NCI-H1694 (cell line): ENCODE measurements around the gene WWC2.

Experiments
- DNase-seq: peaks from one replicate; lab custom pipeline; 2025; lab: John Stamatoyannopoulos, UW

WWC2 gene

DNA sequence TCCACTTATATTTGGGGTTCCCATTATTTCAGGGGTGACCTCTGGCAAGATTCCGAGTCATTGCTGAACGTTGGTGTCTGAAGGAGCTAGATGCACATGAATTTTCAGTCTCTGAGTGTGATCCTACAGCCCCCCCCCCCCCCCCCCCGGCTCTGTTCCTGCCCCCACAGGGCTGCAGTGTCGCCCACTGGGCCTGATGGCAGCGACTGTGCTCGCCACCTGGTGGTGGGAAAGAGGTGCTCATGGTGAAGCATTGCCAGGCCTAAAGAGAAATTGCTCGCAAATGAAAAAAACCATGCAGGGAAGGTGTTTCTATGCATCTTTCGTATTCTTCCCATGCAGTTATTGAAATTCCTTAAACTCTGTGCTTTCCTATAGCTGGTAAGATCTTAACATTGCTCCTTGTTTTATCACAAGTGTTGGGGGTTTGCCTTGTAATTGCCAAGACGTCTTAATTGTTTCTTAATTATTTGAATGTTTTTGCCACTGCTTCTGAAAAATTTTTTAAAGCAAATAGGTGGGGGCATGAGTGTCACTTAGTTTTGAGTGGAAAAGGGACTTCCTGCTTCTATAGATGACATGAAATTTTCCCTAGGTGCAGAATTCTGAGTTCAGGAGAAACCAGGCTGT is 157.8 kb downstream of the WWC2 start:
- peak; percentile 8 for DNase-seq

DNA sequence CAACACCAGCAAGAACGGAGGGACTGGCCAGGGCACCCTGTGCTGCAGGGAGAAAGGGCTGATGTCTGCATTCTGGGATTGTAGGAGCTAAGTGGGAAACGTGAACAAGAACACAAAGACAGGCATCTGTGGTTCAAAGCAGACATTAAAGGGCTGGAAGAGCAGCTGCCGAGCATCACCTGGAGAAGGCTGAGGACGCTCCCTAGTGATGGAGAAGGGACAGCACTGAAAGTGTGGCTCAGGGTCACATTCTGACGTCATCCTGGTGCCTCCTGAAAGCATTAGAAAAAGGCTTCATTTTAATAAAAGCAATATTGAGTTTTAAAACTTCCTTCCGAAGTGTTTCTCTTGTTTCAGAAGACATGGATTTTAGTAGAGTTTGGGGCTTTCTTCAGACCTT is 158.8 kb downstream of the WWC2 start:
- no peak for DNase-seq

DNA sequence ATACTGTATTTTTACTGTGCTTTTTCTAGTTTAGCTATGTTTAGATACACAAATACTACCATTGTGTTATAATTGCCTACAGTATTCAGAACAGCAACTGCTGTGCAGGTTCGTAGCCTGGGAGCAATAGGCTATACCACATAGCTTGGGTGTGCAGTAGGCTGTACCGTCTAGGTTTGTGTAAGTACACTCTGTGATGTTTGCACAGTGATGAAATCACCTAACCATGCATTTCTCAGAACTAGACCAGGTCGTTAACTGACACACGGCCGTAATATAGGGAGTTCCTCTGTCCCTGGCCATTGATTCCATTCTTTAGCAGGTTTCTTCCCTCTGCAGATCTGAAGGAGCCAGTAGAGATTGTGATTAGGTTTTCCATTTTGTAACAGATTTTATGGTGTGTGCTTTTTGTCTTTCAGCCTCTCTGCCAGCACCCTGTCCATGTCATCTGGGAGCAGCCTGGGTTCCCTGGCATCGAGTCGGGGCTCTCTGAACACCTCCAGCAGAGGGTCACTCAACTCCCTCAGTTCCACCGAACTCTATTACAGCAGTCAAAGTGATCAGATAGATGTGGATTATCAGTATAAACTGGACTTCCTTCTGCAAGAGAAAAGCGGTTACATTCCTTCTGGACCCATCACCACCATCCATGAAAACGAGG is 161.6 kb downstream of the WWC2 start:
- DNase-seq = no peak

DNA sequence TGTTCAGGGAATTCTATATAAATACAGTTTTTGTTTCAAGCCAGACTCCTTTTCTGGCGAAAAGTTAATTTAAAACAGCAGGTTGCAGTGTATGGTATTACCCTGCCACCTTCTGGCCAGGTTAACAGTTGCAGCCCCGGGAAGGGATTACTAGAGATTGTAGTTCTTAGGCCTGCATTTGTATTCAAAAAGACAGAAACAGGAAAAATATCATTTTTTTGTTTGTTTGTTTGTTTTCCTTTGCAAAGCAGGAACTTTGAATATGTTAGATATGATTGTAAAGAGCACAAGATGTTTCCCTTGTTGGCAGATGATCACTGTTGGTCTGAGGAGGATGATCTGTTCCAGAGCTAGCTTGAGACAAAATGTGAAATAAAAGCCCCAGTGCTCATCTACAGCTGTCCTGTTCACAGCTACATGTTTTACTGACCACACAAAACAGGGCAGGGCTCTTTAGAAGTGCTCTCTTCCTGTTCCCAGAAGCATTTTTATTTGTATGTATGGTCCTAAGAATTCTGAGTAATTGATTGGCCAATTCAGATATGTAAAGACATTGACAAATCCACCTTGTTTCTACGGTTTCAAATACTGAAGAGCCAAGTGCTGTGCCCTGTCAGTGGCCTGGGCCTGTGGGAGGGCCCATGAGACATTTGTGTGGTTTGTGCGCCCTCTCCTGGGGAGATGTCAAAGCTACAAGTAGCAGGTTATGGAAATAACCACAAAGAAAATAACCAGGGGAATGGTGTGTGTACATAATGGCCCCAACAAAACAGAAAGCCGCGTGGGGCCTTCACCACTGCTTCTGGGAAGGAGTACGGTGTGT is 163.1 kb downstream of the WWC2 start:
- peak; percentile 59 for DNase-seq

DNA sequence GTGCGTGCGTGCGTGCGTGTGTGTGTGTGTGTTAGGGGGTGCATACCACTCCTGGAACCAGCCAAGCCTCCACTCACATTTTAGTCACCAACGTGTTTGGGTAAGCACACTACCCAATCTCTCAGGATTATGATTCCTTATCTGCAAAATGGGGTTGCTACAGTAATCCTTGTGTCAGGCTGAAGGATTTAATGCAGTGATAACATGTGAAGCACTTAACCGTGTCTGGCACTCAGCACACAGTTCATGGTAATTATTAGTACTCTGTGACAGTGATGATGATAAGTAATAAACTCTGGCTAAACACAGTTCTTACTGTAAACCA is 163.7 kb downstream of the WWC2 start:
- DNase-seq = no peak

DNA sequence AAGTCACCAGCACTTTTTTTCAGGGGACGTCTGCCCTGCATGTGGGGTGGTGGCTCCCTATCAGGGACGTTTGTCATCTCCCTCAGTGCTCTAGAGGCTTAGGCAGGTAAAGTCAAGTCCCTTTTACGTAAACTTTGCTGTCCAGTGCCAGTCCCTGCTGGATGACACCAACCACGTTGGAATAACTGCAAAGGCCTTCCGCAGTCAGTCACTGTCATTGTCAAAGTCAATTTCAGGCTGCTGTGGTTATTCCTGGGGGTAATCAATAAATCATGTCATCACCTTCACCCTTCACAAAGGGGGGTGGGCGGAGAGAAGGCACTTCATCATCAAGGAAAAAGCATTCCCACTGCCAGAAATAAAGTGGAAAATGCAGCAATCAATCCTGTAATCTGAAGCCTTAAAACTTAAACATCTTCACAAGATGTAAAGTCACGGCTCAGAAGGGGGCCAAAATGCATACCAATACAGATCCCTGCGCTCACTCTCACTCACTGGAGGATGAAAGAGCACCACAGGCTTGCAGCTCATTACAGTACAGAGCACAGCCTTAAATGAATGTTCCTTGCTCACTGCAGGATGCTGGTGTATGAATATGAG is 164.8 kb downstream of the WWC2 start:
- DNase-seq = no peak

DNA sequence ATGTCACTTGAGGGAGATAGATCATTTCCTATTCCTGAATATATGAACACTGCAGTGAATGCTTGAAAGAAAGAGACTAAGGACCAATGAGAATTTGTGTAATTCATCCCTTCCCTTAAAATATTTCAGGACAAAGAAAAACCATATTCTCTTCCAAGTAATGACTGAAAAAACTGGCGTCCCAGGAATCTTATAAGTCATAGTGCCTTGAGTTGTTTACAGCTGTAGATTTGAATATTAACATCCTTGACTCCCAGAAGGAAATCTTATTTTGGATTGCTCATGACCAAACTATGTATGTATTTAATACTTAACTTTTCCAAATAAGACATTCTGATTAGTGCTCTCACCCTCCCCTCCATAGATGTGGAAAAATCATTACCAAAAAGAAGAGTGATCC is 165.6 kb downstream of the WWC2 start:
- DNase-seq = no peak

DNA sequence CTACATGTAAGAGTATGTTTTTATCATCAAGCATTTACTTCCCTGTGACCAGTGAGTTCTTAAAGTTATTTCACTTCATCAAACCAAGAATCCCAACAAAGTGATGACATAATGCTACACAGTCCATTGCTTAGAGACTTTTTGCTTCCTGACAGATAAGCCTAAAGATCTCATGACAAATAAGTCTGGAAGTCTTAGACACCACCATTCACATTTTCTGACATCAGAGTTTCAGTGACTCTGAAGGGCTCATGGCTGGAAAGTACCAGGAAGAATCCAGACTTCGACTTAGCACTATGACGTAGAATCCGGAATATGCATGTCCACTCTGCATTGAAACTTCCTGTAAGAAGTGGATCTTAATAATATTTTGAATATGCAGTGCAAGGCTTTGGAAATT is 167.3 kb downstream of the WWC2 start:
- DNase-seq = no peak

DNA sequence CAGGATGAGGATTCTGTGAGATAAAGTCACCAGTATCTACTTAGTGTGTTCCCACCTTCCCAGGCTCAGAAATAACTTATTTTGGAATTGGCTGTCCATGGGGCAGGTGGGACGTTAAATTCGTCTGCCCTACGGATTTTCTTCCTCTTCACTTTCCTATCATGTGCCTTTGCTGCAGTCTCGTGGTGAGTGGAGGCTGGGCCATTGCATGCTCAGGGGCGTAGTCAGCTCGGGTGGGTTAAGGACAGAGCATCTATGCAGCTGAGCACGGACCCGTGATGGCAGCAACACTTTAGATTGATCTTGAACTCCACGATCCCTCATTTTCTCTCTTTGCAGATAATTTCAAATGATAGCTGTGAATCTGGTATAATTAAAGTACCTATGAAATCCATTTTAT is 169.5 kb downstream of the WWC2 start:
- DNase-seq = no peak

DNA sequence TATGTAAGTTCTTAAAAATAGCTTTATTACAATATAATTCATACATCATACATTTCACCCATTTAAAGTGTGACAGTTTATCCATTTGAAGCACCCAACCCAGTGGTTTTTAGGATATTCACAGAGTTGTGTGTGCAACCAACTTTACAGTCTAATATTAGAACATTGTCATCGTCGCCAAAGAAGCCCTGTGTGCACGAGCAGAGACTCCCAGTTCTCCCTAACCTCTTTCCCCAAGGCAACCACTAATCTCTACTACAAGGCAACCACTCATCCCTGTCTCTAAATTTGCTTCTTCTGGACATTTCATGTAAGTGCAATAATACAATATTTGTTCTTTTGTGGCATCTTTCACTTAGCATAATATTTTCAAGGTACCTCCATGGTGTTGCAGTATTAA is 173.3 kb downstream of the WWC2 start:
- no peak for DNase-seq

DNA sequence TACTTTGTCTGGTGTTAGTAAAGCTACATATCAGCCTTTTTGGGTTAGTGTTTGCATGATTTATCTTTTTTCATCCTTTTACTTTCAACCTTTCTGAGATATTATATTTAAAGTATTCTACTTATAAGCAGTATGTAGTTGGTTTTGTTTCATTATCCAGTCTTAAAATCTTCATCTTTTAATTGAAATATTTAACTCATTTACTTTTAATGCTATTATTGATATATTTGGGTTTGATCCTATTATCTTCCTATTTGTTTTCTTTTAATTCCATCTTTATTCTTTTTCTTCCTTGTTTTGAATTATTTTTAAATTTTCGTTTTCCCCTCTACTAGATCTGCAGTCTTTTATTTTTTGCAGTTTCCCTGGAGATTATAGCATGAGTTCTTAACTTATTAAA is 177.0 kb downstream of the WWC2 start:
- no peak for DNase-seq

DNA sequence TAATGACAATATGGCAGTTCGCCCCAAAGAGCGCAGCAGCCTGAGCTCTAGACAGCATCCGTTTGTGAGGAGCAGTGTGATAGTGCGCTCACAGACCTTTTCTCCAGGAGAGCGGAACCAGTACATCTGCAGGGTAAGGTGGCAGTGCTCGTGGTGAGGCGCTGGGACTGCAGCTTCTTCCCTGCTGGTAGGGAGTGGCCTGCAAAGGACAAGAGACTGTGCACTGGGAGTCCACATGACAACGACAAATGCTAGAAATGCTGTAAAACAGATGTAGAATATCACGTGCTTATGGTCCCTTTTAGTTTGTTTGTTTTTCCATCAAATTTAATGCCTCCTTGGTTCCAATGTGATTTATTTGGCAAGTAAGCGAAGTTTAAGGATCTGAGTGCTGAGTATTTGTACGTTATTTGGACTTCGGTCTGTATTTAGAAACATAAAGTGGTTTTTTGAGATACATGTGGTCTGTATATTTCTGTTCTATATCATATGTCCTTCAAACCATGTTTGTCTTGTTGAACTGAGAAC is 185.3 kb downstream of the WWC2 start:
- no peak for DNase-seq

DNA sequence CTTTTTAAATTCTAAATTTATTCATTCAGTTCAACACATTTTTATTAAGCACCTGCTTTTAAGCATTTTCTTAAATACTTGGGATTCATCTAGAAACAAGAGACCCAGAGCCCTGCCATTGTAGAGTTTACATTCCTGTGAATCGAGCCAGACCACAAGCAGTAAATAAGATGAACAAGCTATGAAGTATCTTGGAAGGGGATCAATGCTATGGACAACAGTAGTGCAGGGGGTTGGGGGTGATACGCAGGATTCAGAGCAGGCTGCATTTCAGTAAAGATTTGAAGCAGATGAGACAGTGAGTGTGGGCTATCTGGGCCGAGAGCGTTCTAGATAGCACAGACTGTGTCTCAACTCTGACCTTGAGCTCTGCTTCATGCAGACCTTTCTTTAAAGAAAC is 185.9 kb downstream of the WWC2 start:
- no peak for DNase-seq

DNA sequence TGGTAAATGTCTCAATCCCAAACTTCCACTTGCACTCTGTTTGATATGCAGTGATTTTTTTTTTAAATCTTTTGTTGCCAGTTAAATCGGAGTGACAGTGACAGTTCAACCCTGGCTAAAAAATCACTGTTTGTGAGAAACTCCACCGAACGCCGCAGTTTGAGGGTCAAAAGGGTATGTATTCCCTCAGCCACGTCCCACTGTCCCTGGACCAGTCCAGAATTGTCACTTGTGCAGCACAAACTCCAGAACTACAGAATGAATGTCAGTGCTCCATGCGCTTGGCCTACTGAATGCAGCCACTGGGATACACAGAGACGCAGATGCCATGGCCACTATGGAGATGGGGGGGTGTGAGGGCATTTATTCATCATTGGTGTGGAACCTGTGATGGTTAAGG is 186.8 kb downstream of the WWC2 start:
- no peak for DNase-seq

DNA sequence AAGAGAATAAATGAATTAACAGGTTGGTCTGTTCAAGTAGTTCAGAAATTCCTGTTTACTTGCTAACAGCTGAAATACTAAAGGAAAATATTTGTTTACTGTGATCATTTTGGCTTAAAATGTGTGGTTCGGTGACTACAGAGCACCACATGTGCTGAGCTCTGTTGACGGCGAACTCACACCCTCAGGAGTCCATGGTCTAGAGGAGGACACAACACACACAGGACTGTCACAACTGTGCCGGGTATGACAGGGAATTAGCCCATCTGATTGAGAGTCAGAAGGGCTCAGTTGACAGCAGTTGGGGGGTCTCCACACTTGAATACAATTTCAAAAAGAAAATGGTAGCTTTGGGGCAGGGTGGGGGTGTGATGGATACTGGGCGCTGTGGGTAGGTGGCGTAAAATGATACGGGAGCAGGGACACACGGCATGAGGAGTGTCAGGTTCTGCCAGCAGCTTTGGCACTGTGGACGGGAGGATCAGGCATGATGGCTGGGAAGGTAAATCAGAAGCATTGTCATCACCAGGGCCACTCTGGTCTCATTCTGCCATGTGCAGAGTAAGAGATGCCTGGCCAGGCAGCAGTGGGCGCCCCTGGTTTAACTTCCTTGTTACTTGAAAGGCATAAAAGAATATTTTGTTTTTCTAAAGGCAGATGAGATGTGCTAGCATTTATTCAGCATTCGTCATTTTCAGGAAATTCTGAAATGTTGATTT is 187.7 kb downstream of the WWC2 start:
- DNase-seq = no peak

DNA sequence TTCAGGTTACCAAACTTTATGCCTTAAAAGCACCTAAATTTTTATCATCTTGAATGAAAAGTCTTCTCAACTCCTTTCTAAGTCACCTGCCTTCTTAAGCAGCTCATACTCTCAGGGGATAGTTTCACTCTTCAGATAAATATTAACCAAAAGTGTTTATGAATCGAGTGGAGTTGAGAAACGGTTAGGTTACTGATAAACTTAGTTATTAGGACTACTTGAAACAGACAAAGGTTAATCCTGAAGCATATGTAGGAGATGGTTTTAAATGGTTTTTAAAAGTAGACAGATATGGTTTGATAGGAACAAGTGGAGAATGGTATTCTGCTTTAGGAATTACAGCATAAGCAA is 188.2 kb downstream of the WWC2 start:
- DNase-seq = no peak

DNA sequence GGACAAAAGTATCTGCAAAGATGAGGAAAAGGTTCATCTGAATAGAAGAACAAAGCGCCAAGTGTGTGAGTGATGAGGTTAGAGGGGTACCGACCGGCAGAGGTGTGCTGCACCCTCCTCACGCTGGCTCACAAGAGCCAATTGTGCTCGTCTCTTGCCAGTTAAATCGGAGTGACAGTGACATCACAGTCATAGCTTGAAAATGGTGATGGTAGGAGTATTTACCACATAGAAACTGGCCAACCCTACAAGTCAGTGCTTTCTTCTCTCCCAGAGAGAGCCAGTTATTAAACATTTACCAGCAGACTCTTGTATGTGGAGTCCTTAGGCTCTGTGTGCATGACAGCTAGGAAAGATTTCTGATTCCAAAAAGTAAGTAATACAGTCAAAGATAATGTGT is 188.6 kb downstream of the WWC2 start:
- DNase-seq = no peak

DNA sequence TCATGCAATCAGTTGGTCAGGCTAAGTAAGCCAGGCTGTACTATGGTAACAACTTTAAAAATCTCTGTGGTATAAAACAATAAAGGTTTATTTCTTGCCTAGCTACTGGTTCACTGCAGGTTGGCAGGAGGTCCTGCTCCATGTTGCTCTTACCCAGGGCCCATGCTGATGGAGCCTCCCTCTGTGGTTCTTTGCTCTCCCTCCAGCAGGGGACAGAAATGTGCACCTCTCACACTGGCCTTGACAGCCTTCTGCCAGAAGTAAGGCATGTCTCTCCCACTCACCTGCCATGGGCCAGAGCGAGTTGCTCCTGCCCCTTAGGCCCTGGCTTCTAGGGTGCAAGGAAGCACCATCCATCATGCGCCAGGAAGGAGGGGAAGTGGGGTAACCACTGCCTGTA is 189.9 kb downstream of the WWC2 start:
- no peak for DNase-seq

DNA sequence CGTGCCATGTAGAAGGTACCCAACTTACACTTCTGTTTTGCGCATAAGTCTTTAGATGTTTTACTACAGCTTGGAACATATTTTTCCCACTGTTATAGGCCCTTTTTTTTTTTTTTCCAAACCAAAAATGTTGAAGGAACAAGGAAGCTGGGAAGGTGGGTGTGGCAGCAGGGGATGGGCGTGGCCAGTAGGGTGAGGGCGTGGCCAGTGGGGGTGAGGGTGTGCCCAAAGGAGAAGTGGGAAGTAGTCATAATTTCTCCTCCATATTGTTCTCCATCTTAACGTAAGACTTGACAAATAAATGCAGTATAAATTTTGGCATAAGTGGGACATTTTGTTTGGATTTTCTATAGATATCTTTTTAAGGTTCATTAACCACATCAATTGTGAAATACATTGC is 190.6 kb downstream of the WWC2 start:
- no peak for DNase-seq

DNA sequence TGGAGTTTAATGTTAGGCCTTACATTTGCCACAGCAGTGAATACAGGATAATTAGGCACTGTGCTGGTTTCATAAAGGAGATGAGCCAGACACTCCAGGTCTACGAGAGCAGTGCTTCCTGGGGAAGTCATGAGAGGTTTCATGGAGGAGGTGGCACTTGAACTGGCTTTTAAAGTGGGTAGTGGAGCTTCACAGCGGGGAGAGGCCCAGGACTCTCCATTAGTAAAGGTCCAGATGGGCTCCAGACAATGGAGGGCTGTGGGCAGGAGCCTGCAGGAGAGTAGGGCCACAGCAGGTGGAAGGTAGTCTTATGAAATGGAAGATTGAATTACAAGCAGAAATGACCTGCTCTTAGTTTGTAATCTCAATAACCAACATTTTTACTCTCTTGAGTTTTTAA is 192.0 kb downstream of the WWC2 start:
- DNase-seq = no peak

DNA sequence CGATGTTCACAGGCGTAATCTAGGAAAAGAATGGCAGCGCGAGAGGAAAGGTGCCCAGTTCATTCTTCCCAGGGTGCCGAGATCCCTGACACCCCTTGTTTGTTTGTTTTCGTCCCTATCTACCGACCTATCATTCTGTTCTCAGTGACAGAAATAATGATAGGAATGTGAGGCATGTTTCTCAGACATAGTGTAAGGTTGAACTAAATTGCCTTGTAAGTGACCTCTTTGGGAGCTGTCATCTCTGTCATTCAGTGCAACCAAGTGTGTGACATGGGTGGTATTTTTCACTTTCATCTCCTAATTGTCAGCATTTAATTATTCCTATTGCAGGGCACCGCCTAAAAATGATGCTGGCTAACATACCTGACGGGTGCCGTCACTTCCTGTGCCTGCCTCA is 196.7 kb downstream of the WWC2 start:
- DNase-seq = no peak

DNA sequence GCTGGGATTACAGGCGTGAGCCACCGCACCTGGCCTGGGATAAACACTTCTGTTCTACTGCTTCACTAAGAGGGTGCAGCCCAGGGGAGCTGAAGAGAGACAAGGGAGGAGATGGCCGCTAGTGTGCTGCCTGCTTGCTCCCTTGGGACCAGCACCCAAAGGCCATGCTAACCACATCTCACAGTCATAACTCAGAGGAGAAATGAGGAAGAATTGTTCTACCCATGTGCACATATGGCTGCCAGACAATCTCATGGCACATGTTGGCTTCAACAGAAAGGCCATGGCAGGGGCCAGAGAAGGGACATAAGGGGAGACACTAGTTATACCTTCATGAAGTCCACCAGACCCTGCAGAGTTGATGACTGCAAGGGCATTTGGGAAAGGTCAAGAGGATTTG is 198.6 kb downstream of the WWC2 start:
- no peak for DNase-seq
